ENCODE results near the gene SMO.
"Not testable (repeated sequence)": the region's sequence is repeated elsewhere in the genome, so short reads cannot be mapped to it uniquely, and the experiment has no call there.

SMO gene

DNA sequence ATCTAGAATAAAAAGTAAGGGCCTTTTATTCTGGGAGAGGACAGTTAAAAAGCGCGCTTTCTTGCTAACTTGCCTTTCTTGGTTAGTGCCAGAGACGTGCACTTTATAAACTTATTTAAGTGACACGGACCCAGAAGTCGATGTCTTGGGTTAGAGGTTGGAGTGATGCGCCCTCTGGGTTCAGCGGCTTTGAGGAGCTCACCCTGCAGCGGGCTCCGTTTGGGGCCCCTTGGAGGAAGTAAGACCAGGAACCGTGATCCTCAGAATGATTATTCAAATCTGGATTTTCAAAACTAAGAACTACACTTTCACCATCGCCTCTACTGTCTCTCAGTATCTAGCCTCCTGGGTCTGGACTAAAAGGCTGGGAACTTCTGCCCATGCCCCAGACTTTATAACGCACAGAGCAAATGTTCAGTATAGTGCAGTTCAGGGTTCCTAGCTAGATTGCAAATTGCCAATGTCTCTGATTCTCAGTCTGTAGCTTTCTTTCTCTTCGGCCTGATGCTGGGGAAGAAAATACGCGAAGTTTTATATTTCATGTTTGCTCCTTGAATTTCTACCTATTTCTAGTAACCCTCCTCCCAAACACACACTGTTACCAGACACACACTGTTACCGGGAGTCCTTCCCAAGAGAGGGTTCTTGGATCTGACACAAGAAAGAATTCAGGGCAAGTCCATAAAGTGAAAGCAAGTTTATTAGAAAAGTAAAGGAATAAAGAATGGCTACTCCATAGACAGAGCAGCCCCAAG, 18.6 kb upstream of the SMO start:
- DNase-seq (ENCODE audit: low read depth, low spot score) = no peak

DNA sequence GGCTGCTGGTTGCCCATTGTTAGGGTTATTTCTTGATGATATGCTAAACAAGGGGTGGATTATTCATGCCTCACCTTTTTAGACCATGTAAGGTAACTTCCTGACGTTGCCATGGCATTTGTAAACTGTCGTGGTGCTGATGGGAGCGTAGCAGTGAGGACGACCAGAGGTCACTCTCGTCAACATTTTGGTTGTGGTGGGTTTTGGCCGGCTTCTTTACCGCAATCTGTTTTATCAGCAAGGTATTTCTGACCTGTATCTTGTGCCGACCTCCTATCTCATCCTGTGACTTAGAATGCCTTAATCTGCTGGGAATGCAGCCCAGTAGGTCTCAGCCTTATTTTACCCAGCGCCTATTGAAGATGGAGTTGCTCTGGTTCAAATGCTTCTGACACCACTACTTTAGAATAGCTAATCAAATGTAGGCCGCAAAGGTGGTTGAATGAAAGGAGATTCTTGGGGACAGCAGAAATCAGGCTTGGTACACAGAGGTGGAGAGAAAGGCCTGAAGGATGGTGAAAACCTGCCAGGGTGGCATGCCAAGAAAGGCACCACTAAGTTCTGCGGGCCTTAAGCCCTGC, 17.9 kb upstream of the SMO start:
- no peak for DNase-seq (ENCODE audit: low read depth, low spot score)

DNA sequence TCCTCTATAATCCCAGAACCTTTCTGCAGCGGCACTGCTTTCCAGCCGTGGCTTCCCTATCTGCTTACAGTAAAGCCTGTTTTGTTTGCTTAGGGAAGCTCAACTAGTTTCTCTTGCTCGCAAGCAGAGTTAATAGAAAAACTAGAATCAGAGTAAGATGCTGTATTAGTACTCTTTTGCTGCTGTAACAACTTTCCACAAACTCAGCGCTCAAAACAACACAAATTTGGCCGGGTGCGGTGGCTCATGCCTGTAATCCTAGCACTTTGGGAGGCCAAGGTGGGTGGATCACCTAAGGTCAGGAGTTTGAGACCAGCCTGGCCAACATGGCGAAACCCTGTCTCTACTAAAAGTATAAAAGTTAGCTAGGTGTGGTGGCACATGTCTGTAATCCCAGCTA, 14.6 kb upstream of the SMO start:
- not testable (repeated sequence) for DNase-seq (ENCODE audit: low read depth, low spot score)

DNA sequence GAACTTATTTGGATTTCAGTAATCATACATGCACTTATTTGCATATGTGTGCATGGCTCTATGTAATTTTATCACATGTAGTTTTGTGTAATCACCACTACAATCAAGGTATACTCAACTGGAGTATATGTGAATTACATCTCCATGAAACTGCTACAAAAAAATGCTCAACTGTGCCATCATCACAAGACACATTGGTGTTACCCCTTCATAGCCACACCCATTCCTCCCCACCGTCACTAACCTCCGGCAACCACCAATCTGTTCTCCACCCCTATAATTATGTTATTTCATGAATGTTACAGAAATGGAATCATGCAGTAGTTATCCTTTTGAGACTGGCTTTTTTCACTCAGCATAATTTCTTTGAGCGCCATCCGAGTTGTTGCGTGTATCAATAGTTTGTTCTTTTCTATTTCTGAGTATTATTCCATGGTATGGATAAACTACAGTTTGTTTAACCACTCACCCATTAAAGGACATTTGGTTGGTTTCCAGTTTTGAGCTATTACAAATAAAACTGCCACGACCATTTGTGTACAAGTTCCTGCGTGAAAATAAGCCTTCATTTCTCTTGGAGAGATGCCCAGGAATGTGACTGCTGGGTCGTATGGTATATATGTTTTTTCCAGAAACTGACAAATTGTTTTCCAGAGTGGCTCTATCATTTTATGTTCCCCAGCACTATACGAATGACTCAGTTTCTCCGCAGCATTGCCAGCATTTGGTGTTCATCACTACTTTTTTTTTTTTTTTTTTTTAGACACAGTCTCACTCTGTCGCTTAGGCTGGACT, 11.3 kb upstream of the SMO start:
- DNase-seq (ENCODE audit: low read depth, low spot score) = no peak

DNA sequence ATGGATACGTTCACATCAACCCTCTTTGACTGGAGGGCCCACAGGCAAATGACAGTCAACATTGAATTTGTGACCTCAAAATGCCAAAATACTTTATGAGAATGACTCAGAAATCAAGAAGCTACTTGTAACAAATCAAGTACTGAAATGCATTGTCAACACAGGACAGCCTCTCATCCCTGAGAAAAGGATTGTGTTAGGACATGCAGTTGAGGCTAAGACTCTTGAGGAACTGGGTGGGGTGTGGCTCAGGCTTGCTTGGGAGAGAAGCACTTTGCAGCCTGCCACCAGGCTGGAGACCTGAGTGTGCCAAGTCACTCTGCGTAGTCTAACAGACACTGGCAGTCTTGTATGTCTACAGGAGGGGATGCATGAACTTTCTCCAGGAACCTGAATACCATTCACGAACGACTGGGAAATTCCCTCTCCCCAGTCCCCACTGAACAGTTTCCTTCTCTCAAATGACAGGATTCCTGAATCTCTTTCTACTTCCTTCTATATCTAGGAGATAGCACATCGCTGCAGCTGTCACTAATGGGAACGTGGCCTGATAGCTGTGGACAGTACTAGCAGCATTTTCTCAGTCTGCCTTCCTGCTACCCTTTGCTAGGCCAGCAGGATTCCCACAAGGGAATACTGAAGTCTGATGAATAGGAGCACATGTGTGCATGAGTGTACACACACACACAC, 3.3 kb upstream of the SMO start:
- DNase-seq (ENCODE audit: low read depth, low spot score) = no peak

DNA sequence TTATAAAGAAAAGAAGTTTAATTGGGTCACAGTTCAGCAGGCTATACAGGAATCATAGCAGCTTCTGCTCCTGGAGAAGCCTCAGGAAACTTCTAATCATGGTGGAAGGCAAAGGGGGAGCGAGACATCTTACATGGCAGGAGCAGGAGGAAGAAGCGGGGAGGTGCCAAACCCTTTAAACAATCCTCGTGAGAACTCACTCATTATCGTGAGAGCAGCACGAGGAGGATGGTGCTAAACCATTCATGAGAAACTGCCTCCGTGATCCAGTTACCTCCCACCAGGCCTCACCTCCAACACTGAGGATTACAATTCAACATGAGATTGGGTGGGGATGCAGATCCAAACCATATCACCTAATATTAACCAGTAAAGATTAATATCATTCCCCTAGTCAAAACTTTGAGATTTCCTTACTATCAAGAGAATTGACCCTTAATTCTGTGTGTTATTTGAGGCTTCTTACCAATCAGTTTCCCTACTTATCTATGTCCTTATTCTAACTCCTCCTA, 1.6 kb upstream of the SMO start:
- no peak for DNase-seq (ENCODE audit: low read depth, low spot score)

DNA sequence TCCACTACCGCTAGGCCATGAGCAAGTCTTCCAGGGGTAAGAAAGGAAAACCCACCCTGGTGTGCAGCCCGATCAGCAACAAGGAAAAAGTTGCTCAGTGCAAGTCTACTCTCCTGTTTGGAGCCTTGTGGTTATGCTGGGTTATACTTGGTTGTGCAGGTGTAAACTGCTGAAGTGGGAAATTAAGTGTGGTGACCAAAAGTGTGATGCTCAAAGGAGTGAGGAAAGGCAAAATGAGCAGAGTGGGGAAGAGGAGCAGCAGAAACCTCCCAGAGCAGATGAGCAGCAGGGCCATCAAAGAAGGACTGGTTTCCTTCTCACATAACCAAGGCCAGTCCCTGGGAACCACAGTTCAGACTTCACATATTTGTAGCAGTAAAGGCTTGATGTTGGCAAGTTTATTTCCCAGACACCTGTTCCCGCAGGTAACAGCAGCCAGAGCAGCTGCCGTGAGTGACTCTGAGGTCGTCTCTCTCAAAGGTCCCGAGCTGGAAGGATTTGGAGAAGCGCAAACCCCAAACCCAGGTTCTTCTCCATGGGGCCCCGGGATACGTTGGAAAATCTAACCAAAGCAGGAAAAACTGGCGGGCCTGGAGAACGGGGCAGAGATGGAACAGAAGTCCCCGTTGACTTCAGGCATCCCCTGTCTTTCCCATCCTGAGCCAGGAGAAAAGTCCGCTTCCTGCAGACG, 607 bp upstream of the SMO start:
- DNase-seq (ENCODE audit: low read depth, low spot score) = peak; percentile 5

DNA sequence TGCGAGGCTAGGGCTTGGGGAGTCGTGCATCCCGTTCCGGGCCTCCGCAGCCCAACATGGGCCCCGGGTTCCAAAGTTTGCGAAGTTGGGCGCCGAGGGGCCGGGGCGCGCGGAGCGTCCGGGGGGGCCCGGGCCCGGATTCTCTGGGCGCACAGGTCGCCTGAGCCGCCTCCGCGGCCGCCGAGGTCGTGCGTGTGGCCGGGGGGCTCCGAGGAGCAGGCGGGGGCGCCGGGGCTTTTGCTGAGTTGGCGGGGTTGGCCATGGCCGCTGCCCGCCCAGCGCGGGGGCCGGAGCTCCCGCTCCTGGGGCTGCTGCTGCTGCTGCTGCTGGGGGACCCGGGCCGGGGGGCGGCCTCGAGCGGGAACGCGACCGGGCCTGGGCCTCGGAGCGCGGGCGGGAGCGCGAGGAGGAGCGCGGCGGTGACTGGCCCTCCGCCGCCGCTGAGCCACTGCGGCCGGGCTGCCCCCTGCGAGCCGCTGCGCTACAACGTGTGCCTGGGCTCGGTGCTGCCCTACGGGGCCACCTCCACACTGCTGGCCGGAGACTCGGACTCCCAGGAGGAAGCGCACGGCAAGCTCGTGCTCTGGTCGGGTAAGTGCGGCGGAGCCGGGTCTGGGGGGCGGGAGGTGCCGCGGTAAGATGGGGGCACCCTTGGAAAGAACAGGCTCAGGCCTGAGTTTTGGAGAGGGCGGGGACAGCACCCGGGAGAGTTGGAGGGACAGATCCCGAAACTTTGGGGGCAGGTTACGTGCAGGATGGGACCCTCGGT, 643 bp downstream of the SMO start:
- DNase-seq (ENCODE audit: low read depth, low spot score) = peak; percentile 67

DNA sequence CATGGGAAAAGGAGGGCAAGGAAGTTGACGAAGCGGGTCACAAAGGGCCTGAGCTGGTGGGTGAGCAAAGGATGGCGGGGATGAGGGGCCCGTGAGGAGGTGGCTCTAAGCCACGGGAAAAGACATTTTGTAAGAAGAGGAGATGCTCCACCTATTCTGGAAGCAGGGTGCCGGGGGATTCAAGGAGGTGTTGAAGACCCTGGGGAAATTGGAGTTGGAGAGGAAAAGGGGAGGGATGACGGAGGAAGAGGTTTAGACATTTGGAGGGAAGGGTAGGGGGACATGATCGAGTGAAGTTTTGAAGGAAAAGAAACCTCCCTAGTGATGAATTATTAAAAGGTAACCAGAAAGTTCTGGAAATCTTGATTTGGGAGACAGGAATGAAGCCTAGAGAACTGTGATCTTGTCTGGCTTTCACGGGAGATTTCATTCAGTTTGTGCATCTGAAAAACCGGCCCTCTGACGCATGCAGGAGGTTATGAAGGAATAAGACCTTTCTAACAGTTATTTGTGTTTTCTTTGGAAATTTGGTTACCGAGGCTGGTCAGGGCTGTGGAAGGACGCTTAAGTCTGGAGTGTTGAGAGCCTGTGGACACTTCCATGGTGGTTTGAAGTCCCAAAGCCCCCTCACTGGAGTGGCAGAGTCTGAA, 1.4 kb downstream of the SMO start:
- DNase-seq (ENCODE audit: low read depth, low spot score) = peak; percentile 24

DNA sequence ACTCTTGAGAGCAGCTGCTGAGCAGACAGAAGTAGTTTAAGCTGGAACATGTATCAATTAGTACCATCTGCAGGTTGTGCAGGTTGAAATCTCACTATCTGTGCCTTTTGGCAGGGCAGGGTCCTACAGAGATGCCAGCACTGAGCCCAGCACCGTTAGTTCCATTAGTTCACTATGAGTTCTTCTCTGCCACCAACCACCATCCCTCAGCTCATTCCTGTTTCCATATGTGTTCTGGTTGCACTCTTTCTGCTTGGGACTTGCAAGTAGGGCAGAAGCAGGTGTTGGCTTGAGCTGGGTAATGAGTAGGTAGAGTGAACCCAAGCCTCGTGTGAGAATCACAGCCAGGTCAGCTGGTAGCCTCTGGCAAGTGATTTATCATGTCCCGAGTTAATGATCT, 2.8 kb downstream of the SMO start:
- DNase-seq (ENCODE audit: low read depth, low spot score) = no peak

DNA sequence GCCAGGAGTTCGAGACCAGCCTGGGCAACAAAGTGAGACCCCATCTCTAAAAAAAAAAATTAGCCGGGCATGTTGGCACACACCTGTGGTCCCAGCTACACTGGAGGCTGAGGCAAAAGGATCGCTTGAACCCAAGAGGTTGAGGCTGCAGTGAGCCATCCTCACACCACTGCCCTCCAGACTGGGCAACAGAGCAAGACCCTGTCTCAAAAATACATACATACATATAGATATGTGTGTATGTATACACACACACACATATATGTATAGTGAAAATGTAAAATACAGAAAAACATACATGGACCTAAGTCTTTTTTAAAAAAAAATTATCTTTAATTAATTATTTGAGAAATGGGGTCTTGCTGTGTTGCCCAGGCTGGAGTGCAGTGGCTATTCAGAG, 5.5 kb downstream of the SMO start:
- DNase-seq (ENCODE audit: low read depth, low spot score) = no peak

DNA sequence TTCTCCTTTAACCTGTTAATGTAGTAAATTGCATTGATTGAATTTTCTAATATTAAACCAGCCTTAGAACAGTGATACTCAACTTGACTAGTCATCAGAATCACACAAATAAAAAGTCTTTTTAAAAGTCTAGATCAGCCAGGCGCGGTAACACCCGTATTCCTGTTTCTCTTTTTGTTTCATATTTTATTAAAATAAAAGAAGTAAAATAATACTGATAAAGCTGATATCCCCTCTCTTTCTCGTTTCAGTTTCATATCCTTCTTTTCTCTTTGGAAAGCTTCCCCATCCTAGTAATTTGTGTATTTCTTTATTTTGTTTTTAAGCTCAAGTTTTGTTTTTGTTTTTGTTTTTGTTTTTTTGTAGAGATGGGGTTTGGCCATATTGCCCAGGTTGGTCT, 9.3 kb downstream of the SMO start:
- no peak for DNase-seq (ENCODE audit: low read depth, low spot score)

DNA sequence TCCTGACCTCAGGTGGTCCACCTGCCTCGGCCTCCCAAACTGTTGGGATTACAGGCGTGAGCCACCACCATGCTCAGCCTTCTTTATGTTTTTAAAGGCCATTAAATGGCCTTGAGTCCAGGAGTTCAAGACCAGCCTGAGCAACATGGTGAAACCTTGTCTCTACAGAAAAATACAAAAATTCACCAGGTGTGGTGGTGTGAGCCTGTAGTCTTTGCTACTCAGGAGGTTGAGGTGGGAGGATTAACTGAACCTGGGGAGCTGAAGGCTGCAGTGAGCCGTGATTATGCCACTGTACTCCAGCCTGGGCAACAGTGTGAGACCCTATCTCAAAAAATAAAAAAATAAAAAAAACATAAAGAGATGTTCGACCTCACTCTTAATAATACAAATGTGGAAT, 11.0 kb downstream of the SMO start:
- DNase-seq (ENCODE audit: low read depth, low spot score) = no peak

DNA sequence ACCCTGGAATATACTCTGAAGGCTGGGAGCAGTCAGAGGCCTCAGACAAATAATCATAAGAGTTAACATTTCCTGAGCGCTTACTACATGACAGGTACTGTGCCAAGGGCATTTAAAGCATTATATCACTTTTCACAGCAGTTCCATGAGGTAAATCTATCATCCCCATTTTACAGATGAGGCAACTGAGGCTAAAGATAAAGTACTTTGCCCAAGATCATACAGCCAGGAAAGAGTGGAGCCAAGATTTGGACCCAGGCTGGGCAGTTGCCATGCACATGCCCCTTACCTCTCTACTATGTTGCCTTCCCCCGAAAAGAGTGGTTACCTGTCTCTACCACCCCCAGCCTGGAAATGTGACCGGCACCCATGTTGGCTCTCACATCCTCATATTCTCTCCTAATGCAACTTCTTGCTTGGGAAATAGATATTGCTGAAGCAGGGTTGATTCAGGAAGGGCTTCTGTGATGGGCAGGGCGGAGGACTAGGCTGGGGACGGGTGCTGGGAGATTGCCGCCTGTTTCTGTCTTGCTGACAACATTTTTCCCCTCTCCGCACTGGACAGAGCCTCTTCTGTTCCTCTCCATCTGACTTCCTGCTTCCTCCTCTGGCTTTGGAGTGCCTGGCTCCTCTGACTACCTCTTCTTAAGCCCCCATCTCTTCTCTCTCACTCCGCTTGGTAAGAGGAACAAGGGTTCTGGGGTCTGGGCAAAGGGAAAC, 13.8 kb downstream of the SMO start:
- no peak for DNase-seq (ENCODE audit: low read depth, low spot score)

DNA sequence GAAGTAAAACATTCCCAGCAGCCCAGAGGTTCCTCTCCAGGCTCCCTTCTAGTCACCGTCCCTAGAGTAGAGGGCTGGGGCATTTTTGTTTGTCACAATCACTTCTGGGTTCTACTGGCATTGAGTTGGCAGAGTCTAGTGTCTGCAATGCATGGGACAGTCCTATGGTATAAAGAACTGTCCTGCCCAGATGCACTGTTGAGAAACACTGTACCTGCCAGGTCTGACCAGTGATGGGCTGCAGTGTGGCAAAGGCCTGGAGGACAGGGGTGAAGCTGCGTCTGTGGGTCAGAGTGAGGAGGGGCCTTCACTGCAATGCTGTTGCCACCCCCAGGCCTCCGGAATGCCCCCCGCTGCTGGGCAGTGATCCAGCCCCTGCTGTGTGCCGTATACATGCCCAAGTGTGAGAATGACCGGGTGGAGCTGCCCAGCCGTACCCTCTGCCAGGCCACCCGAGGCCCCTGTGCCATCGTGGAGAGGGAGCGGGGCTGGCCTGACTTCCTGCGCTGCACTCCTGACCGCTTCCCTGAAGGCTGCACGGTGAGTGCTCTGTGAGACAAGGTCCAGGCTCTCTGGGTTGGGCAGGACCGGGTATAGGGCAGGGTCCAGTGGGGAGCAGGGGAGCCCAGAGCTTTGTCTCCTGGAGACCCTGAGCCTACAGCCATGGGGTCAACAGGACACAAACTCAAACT, 14.8 kb downstream of the SMO start:
- DNase-seq (ENCODE audit: low read depth, low spot score) = no peak

DNA sequence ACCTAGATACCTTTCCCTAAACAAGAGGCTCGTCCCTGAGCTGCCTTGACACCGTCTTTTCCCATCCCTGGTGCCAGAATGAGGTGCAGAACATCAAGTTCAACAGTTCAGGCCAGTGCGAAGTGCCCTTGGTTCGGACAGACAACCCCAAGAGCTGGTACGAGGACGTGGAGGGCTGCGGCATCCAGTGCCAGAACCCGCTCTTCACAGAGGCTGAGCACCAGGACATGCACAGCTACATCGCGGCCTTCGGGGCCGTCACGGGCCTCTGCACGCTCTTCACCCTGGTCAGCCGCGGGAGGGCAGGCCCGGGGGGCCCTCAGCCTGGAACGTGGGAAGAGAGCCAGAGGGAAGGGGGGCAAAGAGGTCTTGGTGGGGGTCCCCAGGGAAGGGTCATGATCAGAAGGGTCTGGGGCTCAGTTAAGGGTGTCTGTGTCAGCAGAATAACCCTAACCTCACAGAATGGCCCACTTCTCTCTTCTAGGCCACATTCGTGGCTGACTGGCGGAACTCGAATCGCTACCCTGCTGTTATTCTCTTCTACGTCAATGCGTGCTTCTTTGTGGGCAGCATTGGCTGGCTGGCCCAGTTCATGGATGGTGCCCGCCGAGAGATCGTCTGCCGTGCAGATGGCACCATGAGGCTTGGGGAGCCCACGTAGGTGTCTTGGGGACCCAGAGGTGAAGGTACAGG, 16.8 kb downstream of the SMO start:
- no peak for DNase-seq (ENCODE audit: low read depth, low spot score)

DNA sequence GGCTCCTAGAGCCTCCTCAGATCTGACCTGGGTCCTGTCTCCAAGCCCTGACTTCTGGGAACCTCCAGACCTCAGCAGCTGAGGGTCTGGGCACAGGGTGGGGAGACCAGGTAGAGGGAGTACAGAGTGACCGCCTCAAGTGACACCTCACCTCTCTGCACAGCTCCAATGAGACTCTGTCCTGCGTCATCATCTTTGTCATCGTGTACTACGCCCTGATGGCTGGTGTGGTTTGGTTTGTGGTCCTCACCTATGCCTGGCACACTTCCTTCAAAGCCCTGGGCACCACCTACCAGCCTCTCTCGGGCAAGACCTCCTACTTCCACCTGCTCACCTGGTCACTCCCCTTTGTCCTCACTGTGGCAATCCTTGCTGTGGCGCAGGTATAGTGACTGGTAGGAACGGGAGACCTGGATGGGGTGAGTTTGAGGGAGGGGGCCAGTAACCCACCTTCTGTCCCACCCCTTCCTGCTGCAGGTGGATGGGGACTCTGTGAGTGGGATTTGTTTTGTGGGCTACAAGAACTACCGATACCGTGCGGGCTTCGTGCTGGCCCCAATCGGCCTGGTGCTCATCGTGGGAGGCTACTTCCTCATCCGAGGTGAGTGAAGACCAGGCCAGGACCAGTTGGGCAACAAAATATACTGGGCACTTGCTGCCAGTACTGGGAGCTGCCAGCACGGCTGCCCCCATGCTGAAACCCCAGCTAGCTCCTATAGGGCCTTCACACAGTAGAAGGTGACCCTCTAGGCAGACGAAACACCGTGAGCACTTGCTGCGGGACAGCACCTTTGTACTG, 17.8 kb downstream of the SMO start:
- no peak for DNase-seq (ENCODE audit: low read depth, low spot score)

DNA sequence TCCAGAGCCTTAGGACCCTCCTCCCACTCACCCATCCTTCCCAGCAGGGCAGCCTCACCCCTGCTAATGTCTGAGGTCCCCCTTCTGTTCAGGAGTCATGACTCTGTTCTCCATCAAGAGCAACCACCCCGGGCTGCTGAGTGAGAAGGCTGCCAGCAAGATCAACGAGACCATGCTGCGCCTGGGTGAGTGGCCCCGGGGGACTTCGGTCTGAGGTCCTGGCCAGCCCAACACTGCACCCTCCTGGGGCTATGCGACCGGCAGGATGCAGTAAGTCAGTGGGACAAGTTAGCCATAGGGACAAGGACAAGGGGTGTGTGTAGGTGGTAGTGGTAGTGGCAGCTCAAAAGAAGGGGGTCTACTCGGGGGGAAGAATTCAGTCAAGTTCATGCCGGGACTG, 20.2 kb downstream of the SMO start:
- no peak for DNase-seq (ENCODE audit: low read depth, low spot score)

Measured in astrocyte of the hippocampus (primary cell).